Activated naive CD4-positive, alpha-beta T cell treated with anti-CD3 and anti-CD28 coated beads for 36 hours (primary cell): ENCODE measurements around the gene PERM1. TPM values are rescaled to one million over a fixed set of nuclear protein-coding genes. Genes with fewer than 3 reads are reported as not detected.
A peak's percentile ranks its signal among the peaks of the same experiment; 100 is the strongest.
"Not testable (repeated sequence)": the region's sequence is repeated elsewhere in the genome, so short reads cannot be mapped to it uniquely, and the experiment has no call there.

Source experiments
- CTCF ChIA-PET: fragments of 350-600 bp; sonication (Branson Sonifier 250); formaldehyde crosslinking; loops from one replicate; lab custom pipeline; 2021; ENCODE audit warnings: antibody characterized with exemption; lab: Charles Lee
- DNase-seq: peaks from one replicate; pipeline ENCODE4 v3.0.0-alpha.2; 2020
- H3K27ac Mint-ChIP-seq: one replicate; pipeline ENCODE4 v1.8.0; 2021; ENCODE audit warnings: mild to moderate bottlenecking, mixed read lengths
- H3K27me3 Mint-ChIP-seq: one replicate; pipeline ENCODE4 v1.8.0; 2021; ENCODE audit warnings: low read depth, mixed read lengths
- H3K36me3 Mint-ChIP-seq: one replicate; pipeline ENCODE4 v1.8.0; 2021; ENCODE audit warnings: low read depth, mixed read lengths
- H3K4me1 Mint-ChIP-seq: one replicate; pipeline ENCODE4 v1.8.0; 2021; ENCODE audit warnings: low read depth, mixed read lengths
- H3K4me3 Mint-ChIP-seq: one replicate; pipeline ENCODE4 v1.8.0; 2021; ENCODE audit warnings: mild to moderate bottlenecking, moderate library complexity, mixed read lengths
- H3K9me3 Mint-ChIP-seq: one replicate; pipeline ENCODE4 v1.8.0; 2021; ENCODE audit warnings: mixed read lengths
- intact Hi-C: fragments of 100-400 bp; cut with micrococcal nuclease; formaldehyde crosslinking; loops from one replicate; pipeline ENCODE4 v1.15.1; 2023
- total RNA-seq, 2 experiments: library from RNA; stranded (reverse); gene quantifications; one replicate each; pipeline ENCODE4 v1.2.3, GENCODE V29; 2021

The PERM1 gene
- total RNA-seq, 2 experiments from 2014 or later, result not detected

DNA sequence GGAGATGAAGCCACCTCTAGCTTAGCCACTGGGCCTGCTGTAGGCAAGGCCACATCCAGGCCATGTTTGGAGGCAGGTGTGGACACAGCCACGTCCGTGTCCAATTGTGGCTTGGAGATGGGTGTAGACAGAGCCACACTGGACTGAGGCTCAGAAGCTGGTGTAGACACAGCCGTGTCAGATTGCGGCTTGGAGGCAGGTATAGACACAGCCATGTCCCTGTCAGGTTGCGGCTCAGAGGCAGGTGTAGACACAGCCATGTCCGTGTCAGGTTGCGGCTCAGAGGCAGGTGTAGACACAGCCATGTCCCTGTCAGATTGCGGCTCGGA is 2.2 kb downstream of the PERM1 start:
- no peak overlapping the region for H3K4me3 Mint-ChIP-seq
- peaks cover 6% of the 10 kb centered on the region for H3K4me1 Mint-ChIP-seq
- CTCF ChIA-PET, result interaction anchor here (1.2 kb wide), 1 partner anchor 84 kb away, joined by 3 read pairs; no protein-coding TSS in a partner anchor
- no peaks in the 10 kb centered on the region for H3K9me3 Mint-ChIP-seq
- no peak for DNase-seq
- no peaks in the 10 kb centered on the region for H3K36me3 Mint-ChIP-seq
- intact Hi-C loops, result loop anchor here (5.0 kb wide), 1 partner anchor 313 kb away; no protein-coding TSS in a partner anchor
- H3K27me3 Mint-ChIP-seq, result peaks cover 17% of the 10 kb centered on the region
- H3K27ac Mint-ChIP-seq, result no peak overlapping the region

DNA sequence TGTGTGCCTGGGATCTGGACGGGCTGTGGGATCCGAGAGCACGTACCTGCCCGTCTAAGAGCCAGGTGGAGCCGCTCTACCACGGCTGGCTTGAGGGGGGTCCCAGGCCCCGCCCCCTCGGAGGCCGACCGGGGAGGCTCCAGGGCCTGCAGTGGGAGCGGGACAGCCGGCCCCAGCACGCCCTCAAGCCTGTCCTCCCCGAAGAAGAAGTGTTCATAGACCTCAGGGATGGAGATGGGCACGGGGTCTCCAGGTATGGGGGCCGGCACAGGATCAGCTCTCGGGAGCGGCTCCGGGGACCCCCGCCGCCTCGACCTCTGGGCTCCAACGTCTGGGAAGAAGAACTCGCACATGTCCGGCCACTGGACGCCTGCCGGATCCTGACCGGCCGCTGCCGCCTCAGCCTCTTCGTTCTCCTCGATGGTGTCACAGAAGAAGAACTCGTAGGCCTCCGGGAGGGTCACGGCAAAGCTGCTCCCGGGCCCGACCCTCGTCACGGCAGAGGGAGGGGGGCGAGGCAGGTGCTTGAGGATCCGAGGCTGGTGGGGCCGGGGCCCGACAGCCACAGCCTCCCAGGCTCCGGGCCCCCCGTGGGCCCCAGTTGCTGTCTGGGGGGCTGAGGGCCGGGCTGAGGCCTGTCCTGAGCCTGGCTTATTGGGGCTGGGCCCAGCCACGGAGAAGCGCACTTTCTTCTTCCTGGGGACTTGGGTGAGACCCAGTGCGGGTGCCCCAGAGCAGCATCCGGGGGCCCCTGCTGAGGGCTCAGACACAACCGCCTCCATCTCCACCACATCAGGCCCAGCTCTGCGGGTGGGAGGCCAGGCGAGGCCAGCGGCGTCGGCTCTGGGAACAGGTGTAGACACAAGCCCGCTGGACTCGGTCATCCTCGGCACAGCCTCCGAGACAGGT is 2.8 kb downstream of the PERM1 start:
- intact Hi-C loops, result no loop called here
- H3K27ac Mint-ChIP-seq, result no peak overlapping the region
- no peaks in the 10 kb centered on the region for H3K36me3 Mint-ChIP-seq
- DNase-seq, result no peak
- H3K27me3 Mint-ChIP-seq, result peaks cover 18% of the 10 kb centered on the region
- no peaks in the 10 kb centered on the region for H3K9me3 Mint-ChIP-seq
- CTCF ChIA-PET, result interaction anchor here (1.2 kb wide), 1 partner anchor 85 kb away, joined by 3 read pairs; no protein-coding TSS in a partner anchor
- peaks cover 6% of the 10 kb centered on the region for H3K4me1 Mint-ChIP-seq
- no peak overlapping the region for H3K4me3 Mint-ChIP-seq

GRCh38 chr1:978069-978834 is 3.6 kb downstream of the PERM1 start:
- no peak overlapping the region for H3K27ac Mint-ChIP-seq
- H3K4me1 Mint-ChIP-seq, result peaks cover 6% of the 10 kb centered on the region
- no peaks in the 10 kb centered on the region for H3K9me3 Mint-ChIP-seq
- intact Hi-C loops, result no loop called here
- no peak for DNase-seq
- no peaks in the 10 kb centered on the region for H3K36me3 Mint-ChIP-seq
- no peak overlapping the region for H3K4me3 Mint-ChIP-seq
- H3K27me3 Mint-ChIP-seq, result peaks cover 13% of the 10 kb centered on the region
- CTCF ChIA-PET, result no interaction called here

GRCh38 chr1:976791-977190 is 5.1 kb downstream of the PERM1 start:
- peaks cover 16% of the 10 kb centered on the region for H3K27me3 Mint-ChIP-seq
- H3K36me3 Mint-ChIP-seq, DNase-seq, H3K4me3 Mint-ChIP-seq, H3K27ac Mint-ChIP-seq, H3K4me1 Mint-ChIP-seq, H3K9me3 Mint-ChIP-seq: not testable (repeated sequence)
- CTCF ChIA-PET, result interaction anchor here (0.6 to 1.5 kb wide), 6 partner anchors 9 to 71 kb away, joined by 3 to 11 read pairs (median 3); partner anchors contain the start of gene ISG15
- intact Hi-C loops, result loop anchor here (1.0 kb wide), 1 partner anchor 72 kb away; no protein-coding TSS in a partner anchor

GRCh38 chr1:975896-976683 is 5.8 kb downstream of the PERM1 start:
- intact Hi-C loops, result loop anchor here (1.0 kb wide), 1 partner anchor 72 kb away; no protein-coding TSS in a partner anchor
- peaks cover 6% of the 10 kb centered on the region for H3K4me1 Mint-ChIP-seq
- no peak overlapping the region for H3K27ac Mint-ChIP-seq
- no peak overlapping the region for H3K4me3 Mint-ChIP-seq
- H3K27me3 Mint-ChIP-seq, result peaks cover 19% of the 10 kb centered on the region
- peak; percentile 79 for DNase-seq
- CTCF ChIA-PET, result interaction anchor here (0.6 to 1.5 kb wide), 8 partner anchors 8 to 71 kb away, joined by 3 to 11 read pairs (median 3); partner anchors contain the start of gene ISG15
- no peaks in the 10 kb centered on the region for H3K9me3 Mint-ChIP-seq
- no peaks in the 10 kb centered on the region for H3K36me3 Mint-ChIP-seq

GRCh38 chr1:975365-975764 is 6.5 kb downstream of the PERM1 start:
- Mint-ChIP-seq H3K27me3 (peaks cover 19% of the 10 kb centered on the region), H3K27ac (no peak overlapping the region), H3K4me1 (peaks cover 6% of the 10 kb centered on the region), H3K4me3 (no peak overlapping the region), H3K9me3 (no peaks in the 10 kb centered on the region), H3K36me3 (no peaks in the 10 kb centered on the region)
- no peak for DNase-seq
- CTCF ChIA-PET, result interaction anchor here (1.2 to 1.5 kb wide), 2 partner anchors 38 to 70 kb away, joined by 3 to 11 read pairs; partner anchors contain the start of gene ISG15
- intact Hi-C loops, result no loop called here

DNA sequence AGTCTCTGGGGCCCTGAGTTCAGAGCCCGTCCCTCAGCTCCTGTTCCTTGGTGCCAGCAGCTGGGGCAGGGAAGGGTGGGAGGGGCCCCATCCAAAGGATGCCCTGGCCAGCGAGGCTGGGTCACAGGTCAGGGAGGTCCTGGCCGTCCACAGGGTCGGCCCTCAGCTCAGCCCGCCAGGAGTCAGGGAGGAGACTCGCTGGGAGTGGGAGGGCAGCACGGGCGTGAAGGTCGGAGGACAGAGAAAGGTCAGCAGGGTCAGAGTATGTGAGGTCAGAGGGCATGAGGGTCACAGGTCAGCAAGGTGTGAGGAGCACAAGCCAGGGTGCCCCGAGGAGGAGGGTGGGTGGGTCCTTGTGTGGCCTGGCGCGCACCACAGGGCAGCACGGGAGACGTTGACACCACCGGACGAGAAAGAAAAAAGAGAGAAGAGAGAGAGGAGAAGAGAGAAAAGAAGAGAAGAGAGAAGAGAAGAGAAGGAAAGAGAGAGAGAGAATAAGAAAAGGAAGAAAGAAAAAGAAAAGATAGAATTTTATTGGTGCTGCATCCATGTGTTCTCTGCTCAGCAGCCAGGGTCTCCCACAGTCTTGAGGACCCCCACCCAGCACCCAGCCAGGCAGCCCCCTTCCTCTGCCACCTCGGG is 7.1 kb downstream of the PERM1 start:
- H3K4me1 Mint-ChIP-seq, result peaks cover 6% of the 10 kb centered on the region
- CTCF ChIA-PET, result interaction anchor here (1.2 kb wide), 1 partner anchor 39 kb away, joined by 3 read pairs; the partner anchor contains the start of gene ISG15
- H3K36me3 Mint-ChIP-seq, result no peaks in the 10 kb centered on the region
- no peaks in the 10 kb centered on the region for H3K9me3 Mint-ChIP-seq
- DNase-seq, result no peak
- H3K27me3 Mint-ChIP-seq, result peaks cover 19% of the 10 kb centered on the region
- intact Hi-C loops, result no loop called here
- no peak overlapping the region for H3K4me3 Mint-ChIP-seq
- no peak overlapping the region for H3K27ac Mint-ChIP-seq

DNA sequence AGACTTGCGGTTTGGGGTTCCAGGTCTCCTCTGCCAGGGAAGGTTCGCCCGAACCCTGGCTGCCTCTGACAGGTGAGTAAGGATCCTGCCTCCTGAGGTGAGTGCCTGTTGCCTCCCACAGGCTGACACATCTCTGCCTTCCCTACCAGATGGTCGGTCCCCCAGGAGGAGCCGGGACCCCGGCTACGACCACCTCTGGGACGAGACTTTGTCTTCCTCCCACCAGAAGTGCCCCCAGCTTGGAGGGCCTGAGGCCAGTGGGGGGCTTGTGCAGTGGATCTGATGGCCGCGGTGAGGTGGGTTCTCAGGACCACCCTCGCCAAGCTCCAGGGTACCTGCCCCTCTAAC is 7.6 kb downstream of the PERM1 start:
- intact Hi-C loops, result no loop called here
- Mint-ChIP-seq H3K27ac (no peak overlapping the region), H3K27me3 (peaks cover 23% of the 10 kb centered on the region), H3K9me3 (no peaks in the 10 kb centered on the region), H3K4me1 (peaks cover 6% of the 10 kb centered on the region), H3K36me3 (no peaks in the 10 kb centered on the region), H3K4me3 (no peak overlapping the region)
- CTCF ChIA-PET, result no interaction called here
- no peak for DNase-seq

GRCh38 chr1:973459-974292 is 8.2 kb downstream of the PERM1 start:
- Mint-ChIP-seq H3K36me3 (no peaks in the 10 kb centered on the region), H3K4me1 (peaks cover 6% of the 10 kb centered on the region), H3K27me3 (peaks cover 23% of the 10 kb centered on the region), H3K9me3 (no peaks in the 10 kb centered on the region), H3K4me3 (no peak overlapping the region), H3K27ac (no peak overlapping the region)
- no peak for DNase-seq
- intact Hi-C loops, result no loop called here
- CTCF ChIA-PET, result no interaction called here

DNA sequence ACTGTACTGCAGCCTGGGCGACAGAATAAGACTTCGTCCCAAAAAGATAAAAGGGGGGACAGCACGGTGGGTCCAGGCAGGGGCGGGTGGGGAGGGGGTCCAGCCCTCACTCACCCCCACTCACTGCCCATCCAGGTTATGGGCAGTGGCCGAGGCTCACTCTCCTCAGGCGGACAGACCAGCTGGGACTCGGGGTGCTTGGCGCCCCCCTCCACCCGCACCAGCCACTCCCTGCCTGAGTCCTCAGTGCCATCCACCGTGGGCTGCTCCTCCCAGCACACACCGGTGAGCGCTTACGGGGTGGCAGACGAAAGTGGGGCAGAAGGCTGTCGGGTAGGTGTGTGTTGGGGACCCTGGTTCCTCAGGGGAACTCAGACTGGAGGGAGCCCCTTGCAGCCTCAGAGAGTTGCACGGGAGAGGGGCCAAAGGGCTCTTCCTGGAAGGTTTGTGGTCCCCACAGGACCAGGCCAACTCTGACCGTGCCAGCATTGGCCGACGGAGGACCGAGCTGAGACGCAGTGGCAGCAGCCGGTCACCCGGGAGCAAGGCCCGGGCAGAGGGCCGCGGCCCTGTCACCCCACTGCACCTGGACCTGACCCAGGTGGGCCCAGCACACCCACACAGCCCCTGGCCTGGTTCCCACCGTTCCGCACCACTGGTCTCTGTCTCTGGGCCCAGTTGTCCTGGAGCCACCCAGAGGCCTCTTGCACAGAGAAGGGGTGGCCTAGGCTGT is 9.0 kb downstream of the PERM1 start:
- Mint-ChIP-seq H3K4me1 (peaks cover 3% of the 10 kb centered on the region), H3K27ac (no peak overlapping the region), H3K36me3 (no peaks in the 10 kb centered on the region), H3K9me3 (no peaks in the 10 kb centered on the region), H3K27me3 (peaks cover 22% of the 10 kb centered on the region), H3K4me3 (no peak overlapping the region)
- no peak for DNase-seq
- intact Hi-C loops, result no loop called here
- CTCF ChIA-PET, result no interaction called here
